ENCODE data around the gene RECQL5. TPM values are rescaled to one million over a fixed set of nuclear protein-coding genes. Genes with fewer than 3 reads are reported as not detected.

The RECQL5 gene
- polyA plus RNA-seq, 1 of the 3 experiments (the other 2 are of a cell fraction) = 25.3 TPM

DNA sequence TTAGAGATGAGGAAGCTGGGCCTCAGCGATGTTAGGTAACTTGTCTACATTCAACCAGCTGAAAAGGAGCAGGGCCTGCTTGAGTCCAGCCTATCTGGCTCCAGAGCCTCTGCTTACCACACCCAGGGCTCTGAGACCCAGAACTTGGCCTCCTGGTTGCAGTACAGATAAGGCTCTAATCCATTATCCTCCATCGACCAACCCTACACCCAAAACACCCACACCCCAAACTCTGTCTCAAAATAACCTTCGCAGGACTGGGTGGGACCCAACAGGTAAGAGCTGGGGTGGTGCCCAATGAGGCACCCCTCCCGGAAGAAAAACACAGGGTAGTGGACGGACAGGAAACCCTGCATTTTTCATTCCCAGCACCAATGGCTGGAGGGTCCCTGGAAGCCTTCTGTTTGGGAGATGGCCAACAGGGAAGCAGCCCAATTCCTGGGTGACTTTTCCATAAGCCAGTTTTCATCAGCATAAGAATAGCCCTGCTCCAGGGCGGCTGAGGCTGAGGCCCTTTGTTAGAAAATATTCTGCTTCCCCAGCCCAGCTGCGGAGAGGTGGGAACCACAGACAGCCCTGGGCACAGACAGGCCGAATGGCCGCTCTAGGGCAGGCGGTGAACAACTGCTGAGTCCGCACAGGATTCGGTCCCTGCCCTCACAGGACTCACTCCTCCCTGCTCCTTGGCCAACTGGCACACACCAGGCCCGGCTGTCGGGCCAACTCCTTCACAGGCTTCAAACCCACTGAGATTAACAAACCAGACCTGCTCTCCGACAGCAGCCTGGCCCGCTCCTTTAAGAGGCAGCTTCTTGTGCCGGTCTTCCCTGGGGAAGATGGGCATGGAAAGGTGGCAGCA is 23.9 kb downstream of the RECQL5 start:
- WGBS (ENCODE audit: low lambda C conversion rate) = 94% methylated on average over 17 of the region's 17 CpGs
- no peak overlapping the region for H3K4me2 ChIP-seq
- ChIA-PET CTCF (interaction anchor here (1.0 to 37.9 kb wide), 5 partner anchors 4 to 108 kb away, joined by 3 to 1370 read pairs (median 1189); partner anchors contain the start of genes GALK1 and SMIM5), POLR2A (no interaction called here)
- no peak overlapping the region for H3K9ac ChIP-seq
- no peak overlapping the region for H3K4me3 ChIP-seq (ENCODE audit: low read depth in 2 of 2, low read length in 1 of 2)
- H3K9me2 ChIP-seq = no peaks in the 10 kb centered on the region
- no peak overlapping the region for H3K27ac ChIP-seq (ENCODE audit: low read depth in 2 of 2, low read length in 1 of 2)
- no peaks in the 10 kb centered on the region for H3K27me3 ChIP-seq (ENCODE audit: insufficient read depth)
- peaks cover under 1 to 54% of the 10 kb centered on the region in 2 experiments for H3K36me3 ChIP-seq (replicated peaks in 1 of 2; ENCODE audit: control insufficient read depth in 1 of 2, insufficient read depth in 2 of 2, low read length in 1 of 2)
- no peaks in the 10 kb centered on the region for H3K79me2 ChIP-seq (ENCODE audit: insufficient read depth)
- no peaks in the 10 kb centered on the region for H4K20me1 ChIP-seq (ENCODE audit: insufficient read depth)
- DNase-seq = no peak
- no peaks in the 10 kb centered on the region for H3K9me3 ChIP-seq
- H3F3A ChIP-seq (replicated peaks; ENCODE audit: insufficient read depth) = no peaks in the 10 kb centered on the region
- no peak overlapping the region for H2AFZ ChIP-seq (ENCODE audit: low read depth)
- TF ChIP-seq JUND (IDR thresholded peaks at IDR 0.05) (no peak), GABPA (IDR thresholded peaks at IDR 0.05; ENCODE audit: low read depth) (no peak), RCOR1 (IDR thresholded peaks at IDR 0.05; ENCODE audit: low read length) (no peak), RXRA (IDR thresholded peaks at IDR 0.05; ENCODE audit: borderline replicate concordance, low read depth) (no peak), TAF1 (IDR thresholded peaks at IDR 0.05; ENCODE audit: borderline replicate concordance, low read depth, low read length) (no peak), MXI1 (IDR thresholded peaks at IDR 0.05; ENCODE audit: low read depth, low read length) (no peak), NRF1 (IDR thresholded peaks at IDR 0.05; ENCODE audit: low read depth, low read length) (no peak)
- TF ChIP-seq, protein P1, sequence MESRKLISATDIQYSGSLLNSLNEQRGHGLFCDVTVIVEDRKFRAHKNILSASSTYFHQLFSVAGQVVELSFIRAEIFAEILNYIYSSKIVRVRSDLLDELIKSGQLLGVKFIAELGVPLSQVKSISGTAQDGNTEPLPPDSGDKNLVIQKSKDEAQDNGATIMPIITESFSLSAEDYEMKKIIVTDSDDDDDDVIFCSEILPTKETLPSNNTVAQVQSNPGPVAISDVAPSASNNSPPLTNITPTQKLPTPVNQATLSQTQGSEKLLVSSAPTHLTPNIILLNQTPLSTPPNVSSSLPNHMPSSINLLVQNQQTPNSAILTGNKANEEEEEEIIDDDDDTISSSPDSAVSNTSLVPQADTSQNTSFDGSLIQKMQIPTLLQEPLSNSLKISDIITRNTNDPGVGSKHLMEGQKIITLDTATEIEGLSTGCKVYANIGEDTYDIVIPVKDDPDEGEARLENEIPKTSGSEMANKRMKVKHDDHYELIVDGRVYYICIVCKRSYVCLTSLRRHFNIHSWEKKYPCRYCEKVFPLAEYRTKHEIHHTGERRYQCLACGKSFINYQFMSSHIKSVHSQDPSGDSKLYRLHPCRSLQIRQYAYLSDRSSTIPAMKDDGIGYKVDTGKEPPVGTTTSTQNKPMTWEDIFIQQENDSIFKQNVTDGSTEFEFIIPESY (IDR thresholded peaks at IDR 0.05; ENCODE audit: borderline replicate concordance, low read depth) = no peak
- TF ChIP-seq, protein P2, sequence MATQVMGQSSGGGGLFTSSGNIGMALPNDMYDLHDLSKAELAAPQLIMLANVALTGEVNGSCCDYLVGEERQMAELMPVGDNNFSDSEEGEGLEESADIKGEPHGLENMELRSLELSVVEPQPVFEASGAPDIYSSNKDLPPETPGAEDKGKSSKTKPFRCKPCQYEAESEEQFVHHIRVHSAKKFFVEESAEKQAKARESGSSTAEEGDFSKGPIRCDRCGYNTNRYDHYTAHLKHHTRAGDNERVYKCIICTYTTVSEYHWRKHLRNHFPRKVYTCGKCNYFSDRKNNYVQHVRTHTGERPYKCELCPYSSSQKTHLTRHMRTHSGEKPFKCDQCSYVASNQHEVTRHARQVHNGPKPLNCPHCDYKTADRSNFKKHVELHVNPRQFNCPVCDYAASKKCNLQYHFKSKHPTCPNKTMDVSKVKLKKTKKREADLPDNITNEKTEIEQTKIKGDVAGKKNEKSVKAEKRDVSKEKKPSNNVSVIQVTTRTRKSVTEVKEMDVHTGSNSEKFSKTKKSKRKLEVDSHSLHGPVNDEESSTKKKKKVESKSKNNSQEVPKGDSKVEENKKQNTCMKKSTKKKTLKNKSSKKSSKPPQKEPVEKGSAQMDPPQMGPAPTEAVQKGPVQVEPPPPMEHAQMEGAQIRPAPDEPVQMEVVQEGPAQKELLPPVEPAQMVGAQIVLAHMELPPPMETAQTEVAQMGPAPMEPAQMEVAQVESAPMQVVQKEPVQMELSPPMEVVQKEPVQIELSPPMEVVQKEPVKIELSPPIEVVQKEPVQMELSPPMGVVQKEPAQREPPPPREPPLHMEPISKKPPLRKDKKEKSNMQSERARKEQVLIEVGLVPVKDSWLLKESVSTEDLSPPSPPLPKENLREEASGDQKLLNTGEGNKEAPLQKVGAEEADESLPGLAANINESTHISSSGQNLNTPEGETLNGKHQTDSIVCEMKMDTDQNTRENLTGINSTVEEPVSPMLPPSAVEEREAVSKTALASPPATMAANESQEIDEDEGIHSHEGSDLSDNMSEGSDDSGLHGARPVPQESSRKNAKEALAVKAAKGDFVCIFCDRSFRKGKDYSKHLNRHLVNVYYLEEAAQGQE (IDR thresholded peaks at IDR 0.05; ENCODE audit: low read depth, low read length) = no peak
- TF ChIP-seq, protein P3, sequence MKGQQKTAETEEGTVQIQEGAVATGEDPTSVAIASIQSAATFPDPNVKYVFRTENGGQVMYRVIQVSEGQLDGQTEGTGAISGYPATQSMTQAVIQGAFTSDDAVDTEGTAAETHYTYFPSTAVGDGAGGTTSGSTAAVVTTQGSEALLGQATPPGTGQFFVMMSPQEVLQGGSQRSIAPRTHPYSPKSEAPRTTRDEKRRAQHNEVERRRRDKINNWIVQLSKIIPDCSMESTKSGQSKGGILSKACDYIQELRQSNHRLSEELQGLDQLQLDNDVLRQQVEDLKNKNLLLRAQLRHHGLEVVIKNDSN (IDR thresholded peaks at IDR 0.05; ENCODE audit: borderline replicate concordance, low read depth) = no peak
- H3K4me1 ChIP-seq (ENCODE audit: control insufficient read depth in 1 of 2, insufficient read depth in 2 of 2, low read depth in 1 of 2, low read length in 1 of 2) = no peaks in the 10 kb centered on the region; a peak in 1 of 4 replicates
